SU-DHL-6 (cell line): Measurements from ENCODE around the gene KCNA3.

Experiments used
- EZH2phosphoT487 ChIP-seq: fragments of 200-600 bp; sonication (generic), shearing (Covaris generic); conservative IDR thresholded peaks from 2 replicates; pipeline ENCODE4 v1.6.1; 2018; ENCODE audit warnings: mild to moderate bottlenecking, antibody characterized with exemption, low read length, moderate library complexity, mixed read lengths
- TF ChIP-seq, protein P1 (sequence below): fragments of 200-600 bp; sonication (generic); IDR thresholded peaks from one replicate; pipeline ENCODE4 v1.5.1; 2017; ENCODE audit warnings: antibody characterized with exemption, mild to moderate bottlenecking, low read length, moderate library complexity; ENCODE audit not compliant: insufficient read depth, poor library complexity, severe bottlenecking

DNA sequence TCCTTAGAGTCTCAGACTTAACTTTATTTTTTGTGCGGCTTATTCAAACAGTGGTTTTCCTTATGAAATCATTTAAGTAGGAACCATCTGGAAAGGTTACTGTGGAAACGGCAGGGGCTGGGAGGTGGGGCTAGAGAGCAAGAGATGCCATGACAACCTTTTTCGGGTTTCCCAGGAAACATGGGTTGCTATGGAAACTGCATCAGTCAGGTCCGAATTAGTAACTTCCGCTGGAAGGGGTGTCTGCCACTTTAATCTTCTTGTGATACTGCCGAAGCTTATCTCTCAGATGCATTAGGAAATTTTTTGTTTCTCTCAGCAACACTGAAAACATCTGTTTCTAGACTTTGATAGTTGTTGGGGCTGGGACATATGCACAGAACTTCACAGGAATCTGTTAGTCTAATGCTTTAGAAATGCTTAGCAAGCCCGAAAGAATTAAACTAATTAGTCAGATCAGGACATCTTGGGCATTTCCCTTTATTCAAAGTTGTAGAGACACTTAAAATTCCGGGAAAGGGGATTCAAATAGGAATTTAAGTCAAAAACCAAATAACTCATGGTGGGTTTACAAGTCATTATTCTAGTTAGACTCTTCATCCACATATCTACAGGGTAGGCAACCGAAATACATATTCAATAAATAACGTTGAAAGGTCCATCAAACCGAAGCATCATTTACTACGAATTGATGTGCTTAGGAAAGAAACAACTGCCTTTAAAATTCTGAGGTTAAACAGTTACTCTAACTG lies 2.6 kb downstream of the KCNA3 start:
- TF ChIP-seq, protein P1, sequence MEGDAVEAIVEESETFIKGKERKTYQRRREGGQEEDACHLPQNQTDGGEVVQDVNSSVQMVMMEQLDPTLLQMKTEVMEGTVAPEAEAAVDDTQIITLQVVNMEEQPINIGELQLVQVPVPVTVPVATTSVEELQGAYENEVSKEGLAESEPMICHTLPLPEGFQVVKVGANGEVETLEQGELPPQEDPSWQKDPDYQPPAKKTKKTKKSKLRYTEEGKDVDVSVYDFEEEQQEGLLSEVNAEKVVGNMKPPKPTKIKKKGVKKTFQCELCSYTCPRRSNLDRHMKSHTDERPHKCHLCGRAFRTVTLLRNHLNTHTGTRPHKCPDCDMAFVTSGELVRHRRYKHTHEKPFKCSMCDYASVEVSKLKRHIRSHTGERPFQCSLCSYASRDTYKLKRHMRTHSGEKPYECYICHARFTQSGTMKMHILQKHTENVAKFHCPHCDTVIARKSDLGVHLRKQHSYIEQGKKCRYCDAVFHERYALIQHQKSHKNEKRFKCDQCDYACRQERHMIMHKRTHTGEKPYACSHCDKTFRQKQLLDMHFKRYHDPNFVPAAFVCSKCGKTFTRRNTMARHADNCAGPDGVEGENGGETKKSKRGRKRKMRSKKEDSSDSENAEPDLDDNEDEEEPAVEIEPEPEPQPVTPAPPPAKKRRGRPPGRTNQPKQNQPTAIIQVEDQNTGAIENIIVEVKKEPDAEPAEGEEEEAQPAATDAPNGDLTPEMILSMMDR: no peak
- TF ChIP-seq EZH2phosphoT487: no peak
